ENCODE results near the gene CHRM4. TPM values are rescaled to one million over a fixed set of nuclear protein-coding genes. Genes with fewer than 3 reads are reported as not detected.
A peak's percentile ranks its signal among the peaks of the same experiment; 100 is the strongest.

The CHRM4 gene
- total RNA-seq, 3 donors from 2014 or later: 0.66 to 1.1 TPM; not detected in 1

GRCh38 chr11:46392421-46393230 lies 1.1 kb upstream of the CHRM4 start:
- peaks cover 20 to 44% of the 10 kb centered on the region in 2 donors for H3K27me3 ChIP-seq
- H3K36me3 ChIP-seq: no peaks in the 10 kb centered on the region

GRCh38 chr11:46391186-46391577 lies 394 bp downstream of the CHRM4 start:
- no peak for DNase-seq (ENCODE audit: low spot score in 2 of 2)
- H3K27me3 ChIP-seq: peaks cover 22 to 47% of the 10 kb centered on the region in 2 donors

More at GRCh38 chr11:46392421-46393230, 1.1 kb upstream of the CHRM4 start:
- intact Hi-C loops (cut with DNase I; ENCODE audit: low total_unique reads): loop anchor here (5.0 to 10.0 kb wide), 2 partner anchors 212 to 250 kb away; no protein-coding TSS in a partner anchor
- Histone ChIP-seq H3K9me3 (no peaks in the 10 kb centered on the region), H3K27ac (no peak overlapping the region), H3K4me1 (peaks cover 20 to 29% of the 10 kb centered on the region in 2 donors), H3K4me3 (peak overlapping the region; percentile 28 to 76 (median 50))
- peak; percentile 41 to 87 for DNase-seq (ENCODE audit: low spot score in 2 of 2)
- TF ChIP-seq POLR2A (IDR thresholded peaks at IDR 0.05): no peak
- TF ChIP-seq POLR2AphosphoS5 (IDR thresholded peaks at IDR 0.05): peak in 2 of 3 donors; percentile 26 to 53
- no peak for TF ChIP-seq CTCF (IDR thresholded peaks at IDR 0.05)

GRCh38 chr11:46390331-46391171 lies 1.0 kb downstream of the CHRM4 start:
- Histone ChIP-seq H3K9me3 (no peaks in the 10 kb centered on the region), H3K4me3 (peak overlapping the region in 1 of 3 donors; percentile 73), H3K4me1 (peaks cover 20 to 29% of the 10 kb centered on the region in 2 donors), H3K27me3 (peaks cover 22 to 47% of the 10 kb centered on the region in 2 donors), H3K36me3 (no peaks in the 10 kb centered on the region), H3K27ac (no peak overlapping the region)
- TF ChIP-seq CTCF (IDR thresholded peaks at IDR 0.05) (no peak), POLR2A (IDR thresholded peaks at IDR 0.05) (no peak), POLR2AphosphoS5 (IDR thresholded peaks at IDR 0.05) (no peak)
- intact Hi-C loops (cut with DNase I; ENCODE audit: low total_unique reads): loop anchor here (5.0 to 10.0 kb wide), 2 partner anchors 214 to 248 kb away; no protein-coding TSS in a partner anchor
- DNase-seq (ENCODE audit: low spot score in 2 of 2): no peak

More at GRCh38 chr11:46391186-46391577, 394 bp downstream of the CHRM4 start:
- no peak for TF ChIP-seq POLR2A (IDR thresholded peaks at IDR 0.05)
- no peak for TF ChIP-seq CTCF (IDR thresholded peaks at IDR 0.05)
- TF ChIP-seq POLR2AphosphoS5 (IDR thresholded peaks at IDR 0.05): no peak
- peak overlapping the region in 2 of 3 donors; percentile 50 to 76 for H3K4me3 ChIP-seq
- intact Hi-C loops (cut with DNase I; ENCODE audit: low total_unique reads): loop anchor here (5.0 to 10.0 kb wide), 2 partner anchors 214 to 249 kb away; no protein-coding TSS in a partner anchor
- peaks cover 20 to 29% of the 10 kb centered on the region in 2 donors for H3K4me1 ChIP-seq
- H3K36me3 ChIP-seq: no peaks in the 10 kb centered on the region
- no peak overlapping the region for H3K27ac ChIP-seq
- no peaks in the 10 kb centered on the region for H3K9me3 ChIP-seq

GRCh38 chr11:46389450-46390330 lies 1.9 kb downstream of the CHRM4 start:
- DNase-seq (ENCODE audit: low spot score in 2 of 2): peak in 1 of 2 donors; percentile 70
- H3K4me3 ChIP-seq: peak overlapping the region; percentile 26 to 73 (median 46)
- H3K36me3 ChIP-seq: no peaks in the 10 kb centered on the region
- no peak overlapping the region for H3K27ac ChIP-seq
- H3K27me3 ChIP-seq: peaks cover 22 to 47% of the 10 kb centered on the region in 2 donors
- TF ChIP-seq CTCF (IDR thresholded peaks at IDR 0.05): peak in 2 of 3 donors; percentile 66 to 71
- no peak for TF ChIP-seq POLR2A (IDR thresholded peaks at IDR 0.05)
- no peak for TF ChIP-seq POLR2AphosphoS5 (IDR thresholded peaks at IDR 0.05)
- intact Hi-C loops (cut with DNase I; ENCODE audit: low total_unique reads): loop anchor here (5.0 to 10.0 kb wide), 3 partner anchors 145 to 247 kb away; no protein-coding TSS in a partner anchor
- H3K4me1 ChIP-seq: peaks cover 20 to 29% of the 10 kb centered on the region in 2 donors
- H3K9me3 ChIP-seq: no peaks in the 10 kb centered on the region

All from breast epithelium (tissue), 4 donors.